Right atrium auricular region (tissue), 2 donors: Measurements from ENCODE around the gene PRDM15. TPM values are rescaled to one million over a fixed set of nuclear protein-coding genes. Genes with fewer than 3 reads are reported as not detected.

Experiments used
- DNase-seq: peaks from one replicate; pipeline ENCODE4 v3.0.0-alpha.2; 2019; ENCODE audit warnings: low spot score
- H3K27ac ChIP-seq, 2 donors: fragments of 200-600 bp; sonication (generic); 1 replicate in 1 of 2; 2 replicates in 1 of 2; pipeline ENCODE4 v1.5.1; 2016 to 2019
- H3K27me3 ChIP-seq, 2 donors: fragments of 200-600 bp; sonication (generic); one replicate each; pipeline versions ENCODE4 v1.5.1 to v1.6.0; 2017 to 2019
- H3K36me3 ChIP-seq: fragments of 200-600 bp; sonication (generic); one replicate; pipeline ENCODE4 v1.5.1; 2016
- H3K4me1 ChIP-seq, 2 donors: fragments of 200-600 bp; sonication (generic); one replicate each; pipeline versions ENCODE4 v1.5.1 to v1.6.0; 2017 to 2019
- H3K4me3 ChIP-seq, 2 donors: fragments of 200-600 bp; sonication (generic); 1 replicate in 1 of 2; 2 replicates in 1 of 2; pipeline ENCODE4 v1.5.1; 2017 to 2019; ENCODE audit warnings: mild to moderate bottlenecking in 1 of 2, moderate library complexity in 1 of 2
- H3K9me3 ChIP-seq, 2 donors: fragments of 200-600 bp; sonication (generic); one replicate each; pipeline ENCODE4 v1.5.1; 2019
- CTCF ChIP-seq, 2 donors: fragments of 200-600 bp; sonication (generic); IDR thresholded peaks; one replicate each; pipeline ENCODE4 v1.5.1; 2019; ENCODE audit warnings: antibody characterized with exemption in 2 of 2
- total RNA-seq, 2 donors: library from RNA; depleted of rRNA; stranded (reverse); fragments of >200 nt; gene quantifications; one replicate each; pipeline ENCODE4 v1.1.0, GENCODE V29; 2016

Gene PRDM15
- total RNA-seq, 2 donors from 2014 or later, result 2.6 to 4.2 TPM

GRCh38 chr21:41823166-41823565 lies 56.0 kb downstream of the PRDM15 start:
- no peak for TF ChIP-seq CTCF (IDR thresholded peaks at IDR 0.05)
- Histone ChIP-seq H3K36me3 (peaks cover 5% of the 10 kb centered on the region), H3K4me3 (no peak overlapping the region), H3K9me3 (no peaks in the 10 kb centered on the region), H3K27ac (no peak overlapping the region), H3K4me1 (no peaks in the 10 kb centered on the region), H3K27me3 (no peaks in the 10 kb centered on the region)
- no peak for DNase-seq

- no peaks in the 10 kb centered on the region for H3K36me3 ChIP-seq
- no peak overlapping the region for H3K27ac ChIP-seq
- H3K4me3 ChIP-seq, result no peak overlapping the region
- no peak for DNase-seq
- H3K4me1 ChIP-seq, result no peaks in the 10 kb centered on the region
- no peaks in the 10 kb centered on the region for H3K9me3 ChIP-seq
- H3K27me3 ChIP-seq, result no peaks in the 10 kb centered on the region
- TF ChIP-seq CTCF (IDR thresholded peaks at IDR 0.05), result no peak
Measured at GRCh38 chr21:41821756-41822431, 57.2 kb downstream of the PRDM15 start.

- no peaks in the 10 kb centered on the region for H3K27me3 ChIP-seq
Measured at GRCh38 chr21:41821081-41821755, 57.9 kb downstream of the PRDM15 start.

GRCh38 chr21:41820384-41821080 lies 58.6 kb downstream of the PRDM15 start:
- no peaks in the 10 kb centered on the region for H3K9me3 ChIP-seq
- H3K27ac ChIP-seq, result no peak overlapping the region
- H3K27me3 ChIP-seq, result no peaks in the 10 kb centered on the region
- no peaks in the 10 kb centered on the region for H3K36me3 ChIP-seq
- no peaks in the 10 kb centered on the region for H3K4me1 ChIP-seq
- no peak for TF ChIP-seq CTCF (IDR thresholded peaks at IDR 0.05)
- no peak overlapping the region for H3K4me3 ChIP-seq
- no peak for DNase-seq

More at GRCh38 chr21:41821081-41821755, 57.9 kb downstream of the PRDM15 start:
- no peak for DNase-seq
- no peaks in the 10 kb centered on the region for H3K4me1 ChIP-seq
- H3K27ac ChIP-seq, result no peak overlapping the region
- no peak for TF ChIP-seq CTCF (IDR thresholded peaks at IDR 0.05)
- no peak overlapping the region for H3K4me3 ChIP-seq
- H3K36me3 ChIP-seq, result no peaks in the 10 kb centered on the region
- no peaks in the 10 kb centered on the region for H3K9me3 ChIP-seq

- H3K27ac ChIP-seq, result no peak overlapping the region
- H3K9me3 ChIP-seq, result no peaks in the 10 kb centered on the region
- H3K27me3 ChIP-seq, result no peaks in the 10 kb centered on the region
- H3K4me1 ChIP-seq, result no peaks in the 10 kb centered on the region
- no peak for DNase-seq
- no peak for TF ChIP-seq CTCF (IDR thresholded peaks at IDR 0.05)
- H3K4me3 ChIP-seq, result no peak overlapping the region
- no peaks in the 10 kb centered on the region for H3K36me3 ChIP-seq
Measured at GRCh38 chr21:41819856-41820281, 59.3 kb downstream of the PRDM15 start.
